ENCODE measurements around the gene REG3G.
A peak's percentile ranks its signal among the peaks of the same experiment; 100 is the strongest.

GRCh38 chr2:78992451-78992806, 33.1 kb upstream of the REG3G start:
- TF ChIP-seq, protein P1, sequence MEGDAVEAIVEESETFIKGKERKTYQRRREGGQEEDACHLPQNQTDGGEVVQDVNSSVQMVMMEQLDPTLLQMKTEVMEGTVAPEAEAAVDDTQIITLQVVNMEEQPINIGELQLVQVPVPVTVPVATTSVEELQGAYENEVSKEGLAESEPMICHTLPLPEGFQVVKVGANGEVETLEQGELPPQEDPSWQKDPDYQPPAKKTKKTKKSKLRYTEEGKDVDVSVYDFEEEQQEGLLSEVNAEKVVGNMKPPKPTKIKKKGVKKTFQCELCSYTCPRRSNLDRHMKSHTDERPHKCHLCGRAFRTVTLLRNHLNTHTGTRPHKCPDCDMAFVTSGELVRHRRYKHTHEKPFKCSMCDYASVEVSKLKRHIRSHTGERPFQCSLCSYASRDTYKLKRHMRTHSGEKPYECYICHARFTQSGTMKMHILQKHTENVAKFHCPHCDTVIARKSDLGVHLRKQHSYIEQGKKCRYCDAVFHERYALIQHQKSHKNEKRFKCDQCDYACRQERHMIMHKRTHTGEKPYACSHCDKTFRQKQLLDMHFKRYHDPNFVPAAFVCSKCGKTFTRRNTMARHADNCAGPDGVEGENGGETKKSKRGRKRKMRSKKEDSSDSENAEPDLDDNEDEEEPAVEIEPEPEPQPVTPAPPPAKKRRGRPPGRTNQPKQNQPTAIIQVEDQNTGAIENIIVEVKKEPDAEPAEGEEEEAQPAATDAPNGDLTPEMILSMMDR (IDR thresholded peaks at IDR 0.05), result peak in 1 of 4 experiments; percentile 31
- no peak for TF ChIP-seq POLR2AphosphoS5 (IDR thresholded peaks at IDR 0.05)
- TF ChIP-seq EP300 (IDR thresholded peaks at IDR 0.05), result no peak
- no peak for TF ChIP-seq POLR2A (IDR thresholded peaks at IDR 0.05)
